Trophoblast cell (in vitro differentiated cells and primary cell): ENCODE measurements around the gene RNF17.
A peak's percentile ranks its signal among the peaks of the same experiment; 100 is the strongest.
"Not testable (repeated sequence)": the region's sequence is repeated elsewhere in the genome, so short reads cannot be mapped to it uniquely, and the experiment has no call there.

Experiments used
- DNase-seq, 2 donors: peaks; one replicate each; pipeline ENCODE4 v3.0.0-alpha.2; 2016
- H2AFZ ChIP-seq: 2 replicates; pipeline ENCODE4 v1.6.1; 2013; ENCODE audit warnings: low read length, moderate library complexity, mild to moderate bottlenecking; ENCODE audit not compliant: insufficient read depth, poor library complexity
- H2AK5ac ChIP-seq: 2 replicates; pipeline ENCODE4 v1.6.1; 2013; ENCODE audit warnings: mild to moderate bottlenecking, low read length
- H2BK120ac ChIP-seq: 2 replicates; pipeline ENCODE4 v1.6.1; 2013; ENCODE audit warnings: low read length, mild to moderate bottlenecking, moderate library complexity; ENCODE audit not compliant: insufficient read depth, poor library complexity
- H2BK12ac ChIP-seq: 2 replicates; pipeline ENCODE4 v1.6.1; 2013; ENCODE audit warnings: mild to moderate bottlenecking, low read length, moderate library complexity
- H2BK5ac ChIP-seq: 2 replicates; pipeline ENCODE4 v1.6.1; 2013; ENCODE audit warnings: low read length, low read depth, moderate library complexity, mild to moderate bottlenecking; ENCODE audit not compliant: poor library complexity
- H3K14ac ChIP-seq: 2 replicates; pipeline ENCODE4 v1.6.1; 2013; ENCODE audit warnings: mild to moderate bottlenecking, low read length
- H3K18ac ChIP-seq: 2 replicates; pipeline ENCODE4 v1.6.1; 2013; ENCODE audit warnings: mild to moderate bottlenecking, low read length
- H3K23ac ChIP-seq: 2 replicates; pipeline ENCODE4 v1.6.1; 2013; ENCODE audit warnings: low read length
- H3K27ac ChIP-seq: 2 replicates; pipeline ENCODE4 v1.5.1; 2013; ENCODE audit warnings: low read depth, mild to moderate bottlenecking, inconsistent platforms, low read length, moderate library complexity
- H3K27me3 ChIP-seq: 2 replicates; pipeline ENCODE4 v1.6.1; 2013; ENCODE audit warnings: inconsistent platforms, mild to moderate bottlenecking, low read length, moderate library complexity; ENCODE audit not compliant: insufficient read depth
- H3K36me3 ChIP-seq, 2 experiments: 1 replicate in 1 of 2; 2 replicates in 1 of 2; pipeline ENCODE4 v1.6.1; 2013; ENCODE audit warnings: low read length in 2 of 2, mild to moderate bottlenecking in 2 of 2, moderate library complexity in 1 of 2; ENCODE audit not compliant: insufficient read depth in 2 of 2, control insufficient read depth in 1 of 2
- H3K4ac ChIP-seq: 2 replicates; pipeline ENCODE4 v1.6.1; 2013; ENCODE audit warnings: low read depth, mild to moderate bottlenecking, low read length, moderate library complexity
- H3K4me1 ChIP-seq, 2 experiments: 1 replicate in 1 of 2; 2 replicates in 1 of 2; pipeline ENCODE4 v1.6.1; 2013; ENCODE audit warnings: low read length in 2 of 2, mild to moderate bottlenecking in 2 of 2, moderate library complexity in 1 of 2; ENCODE audit not compliant: insufficient read depth in 2 of 2, control insufficient read depth in 1 of 2
- H3K4me2 ChIP-seq: 2 replicates; pipeline ENCODE4 v1.6.1; 2013; ENCODE audit warnings: inconsistent platforms, mild to moderate bottlenecking, low read length, moderate library complexity
- H3K4me3 ChIP-seq: 2 replicates; pipeline ENCODE4 v1.5.1; 2013; ENCODE audit warnings: mild to moderate bottlenecking, low read depth, low read length, inconsistent platforms
- H3K79me1 ChIP-seq: one replicate; pipeline ENCODE4 v1.6.1; 2013; ENCODE audit warnings: low read length
- H3K79me2 ChIP-seq: 2 replicates; pipeline ENCODE4 v1.6.1; 2013; ENCODE audit warnings: low read length, mild to moderate bottlenecking; ENCODE audit not compliant: control insufficient read depth, insufficient read depth, poor library complexity
- H3K9ac ChIP-seq: 2 replicates; pipeline ENCODE4 v1.6.1; 2013; ENCODE audit warnings: mild to moderate bottlenecking, low read length
- H3K9me3 ChIP-seq: 2 replicates; pipeline ENCODE4 v1.6.1; 2013; ENCODE audit warnings: low read depth, mild to moderate bottlenecking, control low read depth, inconsistent platforms, low read length; ENCODE audit not compliant: insufficient read depth
- H4K12ac ChIP-seq: 2 replicates; pipeline ENCODE4 v1.6.1; 2013; ENCODE audit warnings: low read depth, mild to moderate bottlenecking, low read length, moderate library complexity
- H4K8ac ChIP-seq: 2 replicates; pipeline ENCODE4 v1.6.1; 2013; ENCODE audit warnings: low read depth, mild to moderate bottlenecking, low read length, moderate library complexity
- H4K91ac ChIP-seq: one replicate; pipeline ENCODE4 v1.6.1; 2013; ENCODE audit warnings: low read depth, mild to moderate bottlenecking, low read length, moderate library complexity
- WGBS: extraction: QIAGEN DNeasy Blood & Tissue Kit; methylation state at CpG from one replicate; pipeline ENCODE4 v1.1.7; 2013; ENCODE audit warnings: missing lambda C conversion rate; ENCODE audit not compliant: insufficient read length, insufficient coverage; ENCODE audit errors: extremely low coverage; 5-methylcytosine and 5-hydroxymethylcytosine counted together

RNF17 gene

DNA sequence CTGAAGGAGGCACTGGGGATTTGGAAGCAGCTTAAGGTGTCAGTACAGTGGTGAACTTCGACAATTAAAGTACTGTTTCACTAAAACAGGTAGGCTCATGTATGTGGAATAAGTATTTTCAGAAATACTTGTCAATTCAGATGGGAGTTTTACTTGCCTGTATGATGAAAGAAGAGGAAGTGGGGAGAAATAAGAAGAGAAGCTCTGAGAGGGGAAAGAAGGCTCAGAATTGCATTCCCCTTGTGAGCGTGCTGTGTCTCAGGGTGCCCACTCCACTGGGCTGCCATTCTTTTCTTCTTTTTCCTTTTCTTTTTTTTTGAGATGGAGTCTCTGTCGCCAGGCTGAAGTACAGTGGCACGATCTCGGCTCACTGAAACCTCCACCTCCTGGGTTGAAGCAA is 38.6 kb upstream of the RNF17 start:
- Histone ChIP-seq H3K23ac (no peak overlapping the region), H3K27ac (no peak overlapping the region), H3K27me3 (no peaks in the 10 kb centered on the region), H4K12ac (no peak overlapping the region), H3K4ac (no peak overlapping the region), H3K9ac (no peak overlapping the region), H2BK5ac (no peak overlapping the region), H2BK120ac (no peak overlapping the region), H3K9me3 (peaks cover 2% of the 10 kb centered on the region), H4K91ac (no peak overlapping the region), H3K36me3 (no peaks in the 10 kb centered on the region), H2AK5ac (no peak overlapping the region), H3K18ac (no peak overlapping the region), H2BK12ac (no peak overlapping the region), H3K4me2 (no peak overlapping the region), H3K4me1 (no peaks in the 10 kb centered on the region), H3K79me2 (no peaks in the 10 kb centered on the region), H4K8ac (no peak overlapping the region), H3K4me3 (no peak overlapping the region), H3K79me1 (no peaks in the 10 kb centered on the region), H3K14ac (no peak overlapping the region), H2AFZ (no peak overlapping the region)
- DNase-seq, result no peak
- WGBS, result no CpG with 5 or more reads among the region's 5 CpGs

DNA sequence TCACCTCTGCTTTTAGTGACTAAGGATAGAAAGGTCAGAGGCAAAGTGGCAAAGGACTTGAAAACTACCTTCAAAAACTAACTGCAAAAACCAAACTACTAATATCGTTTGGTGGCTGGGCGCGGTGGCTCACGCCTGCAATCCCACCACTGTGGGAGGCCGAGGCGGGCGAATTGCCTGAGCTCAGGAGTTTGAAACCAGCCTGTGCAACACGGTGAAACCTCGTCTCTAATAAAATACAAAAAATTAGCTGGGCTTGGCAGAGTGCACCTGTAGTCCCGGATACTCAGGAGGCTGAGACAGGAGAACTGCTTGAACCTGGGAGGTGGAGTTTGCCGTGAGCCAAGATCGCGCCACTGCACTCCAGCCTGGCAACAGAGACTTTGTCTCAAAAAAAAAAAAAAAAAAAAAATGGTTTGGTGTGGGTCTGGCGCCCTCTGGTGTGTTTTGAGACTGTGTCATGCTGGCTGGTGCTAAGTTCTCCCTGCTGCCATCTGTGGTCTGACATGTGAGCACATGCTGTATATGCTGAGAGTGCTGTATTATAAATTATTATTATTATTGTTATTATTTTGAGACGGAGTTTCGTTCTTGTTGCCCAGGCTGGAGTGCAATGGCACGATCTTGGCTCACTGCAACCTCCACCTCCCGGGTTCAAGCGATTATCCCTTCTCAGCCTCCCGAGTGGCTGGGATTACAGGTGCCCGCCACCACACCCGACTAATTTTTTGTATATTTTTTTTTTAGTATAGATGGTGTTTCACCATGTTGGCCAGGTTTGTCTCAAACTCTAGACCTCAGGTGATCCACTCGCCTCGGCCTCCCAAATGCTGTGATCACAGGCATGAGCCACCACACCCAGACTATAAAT is 36.0 kb upstream of the RNF17 start:
- Histone ChIP-seq H3K79me2 (no peaks in the 10 kb centered on the region), H3K18ac (no peak overlapping the region), H3K14ac (no peak overlapping the region), H2AK5ac (no peak overlapping the region), H3K4me2 (no peak overlapping the region), H3K9me3 (peaks cover 2% of the 10 kb centered on the region), H4K8ac (no peak overlapping the region), H4K91ac (no peak overlapping the region), H2BK12ac (no peak overlapping the region), H3K36me3 (no peaks in the 10 kb centered on the region), H3K27ac (no peak overlapping the region), H2BK120ac (no peak overlapping the region), H3K23ac (no peak overlapping the region), H3K4ac (no peak overlapping the region), H3K9ac (no peak overlapping the region), H3K4me3 (no peak overlapping the region), H2BK5ac (no peak overlapping the region), H3K4me1 (no peaks in the 10 kb centered on the region), H4K12ac (no peak overlapping the region), H3K79me1 (no peaks in the 10 kb centered on the region), H2AFZ (peak overlapping the region; percentile 33), H3K27me3 (no peaks in the 10 kb centered on the region)
- no CpG with 5 or more reads among the region's 24 CpGs for WGBS
- peak; percentile 72 to 88 for DNase-seq

DNA sequence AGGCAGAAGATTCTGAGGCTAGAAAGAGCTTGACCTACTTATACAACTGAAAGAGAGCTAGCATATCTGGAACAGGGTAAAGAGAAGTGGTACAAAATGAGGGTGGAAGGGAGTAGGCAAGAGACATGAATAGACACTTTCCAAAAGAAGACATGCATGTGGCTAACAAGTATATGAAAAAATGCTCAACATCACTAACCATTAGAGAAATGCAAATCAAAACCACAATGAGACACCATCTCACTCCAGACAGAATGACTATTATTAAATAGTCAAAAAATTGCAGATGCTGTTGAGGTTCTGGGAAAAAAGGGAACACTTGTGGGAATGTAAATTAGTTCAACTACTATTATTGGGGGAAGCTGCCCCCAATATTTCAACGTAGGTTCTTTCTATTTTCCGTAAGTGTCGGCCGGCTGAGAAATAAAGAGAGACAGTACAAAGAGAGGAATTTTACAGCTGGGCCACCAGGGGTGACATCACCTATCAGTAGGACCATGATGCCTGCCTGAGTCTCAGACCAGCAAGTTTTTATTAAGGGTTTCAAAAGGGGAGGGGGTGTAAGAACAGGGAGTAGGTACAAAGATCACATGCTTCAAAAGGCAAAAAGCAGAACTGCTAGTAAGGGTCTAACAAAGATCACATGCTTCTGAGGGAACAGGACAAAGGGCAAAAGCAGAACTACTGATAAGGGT is 32.9 kb upstream of the RNF17 start:
- H2BK12ac ChIP-seq, H3K14ac ChIP-seq, H3K9me3 ChIP-seq, H3K4ac ChIP-seq, H3K18ac ChIP-seq, H3K4me2 ChIP-seq, H2AK5ac ChIP-seq, H3K23ac ChIP-seq, H3K9ac ChIP-seq, H3K4me1 ChIP-seq, H3K4me3 ChIP-seq, H3K36me3 ChIP-seq, H2BK120ac ChIP-seq, H3K79me1 ChIP-seq, H4K8ac ChIP-seq, H3K27ac ChIP-seq, H3K27me3 ChIP-seq, H4K91ac ChIP-seq, H4K12ac ChIP-seq, H2AFZ ChIP-seq, H3K79me2 ChIP-seq, H2BK5ac ChIP-seq, DNase-seq: not testable (repeated sequence)
- no CpG with 5 or more reads among the region's 4 CpGs for WGBS

- H3K79me1 ChIP-seq, result no peaks in the 10 kb centered on the region
- no peak overlapping the region for H3K18ac ChIP-seq
- no CpG with 5 or more reads among the region's 4 CpGs for WGBS
- no peak overlapping the region for H3K4ac ChIP-seq
- H2BK5ac ChIP-seq, result no peak overlapping the region
- H3K9ac ChIP-seq, result no peak overlapping the region
- no peak overlapping the region for H4K8ac ChIP-seq
- H3K9me3 ChIP-seq, result no peaks in the 10 kb centered on the region
- no peak overlapping the region for H3K27ac ChIP-seq
- H4K91ac ChIP-seq, result no peak overlapping the region
- H2AK5ac ChIP-seq, result no peak overlapping the region
- H3K4me2 ChIP-seq, result no peak overlapping the region
- no peaks in the 10 kb centered on the region for H3K36me3 ChIP-seq
- H3K14ac ChIP-seq, result no peak overlapping the region
- H2BK12ac ChIP-seq, result no peak overlapping the region
- H2AFZ ChIP-seq, result no peak overlapping the region
- no peak for DNase-seq
- no peak overlapping the region for H2BK120ac ChIP-seq
- H3K23ac ChIP-seq, result no peak overlapping the region
- H3K27me3 ChIP-seq, result no peaks in the 10 kb centered on the region
- no peaks in the 10 kb centered on the region for H3K79me2 ChIP-seq
- H3K4me1 ChIP-seq, result no peaks in the 10 kb centered on the region
- no peak overlapping the region for H3K4me3 ChIP-seq
- H4K12ac ChIP-seq, result no peak overlapping the region
These were observed 29.0 kb upstream of the RNF17 start for GRCh38 chr13:24734950-24735349.
